NCI-H1092 (cell line): ENCODE measurements around the gene MAPK12.

Experiments used
- DNase-seq: peaks from one replicate; lab custom pipeline; 2025; lab: John Stamatoyannopoulos, UW

MAPK12 gene

GRCh38 chr22:50232481-50233151 lies 28.9 kb downstream of the MAPK12 start:
- DNase-seq = no peak

DNA sequence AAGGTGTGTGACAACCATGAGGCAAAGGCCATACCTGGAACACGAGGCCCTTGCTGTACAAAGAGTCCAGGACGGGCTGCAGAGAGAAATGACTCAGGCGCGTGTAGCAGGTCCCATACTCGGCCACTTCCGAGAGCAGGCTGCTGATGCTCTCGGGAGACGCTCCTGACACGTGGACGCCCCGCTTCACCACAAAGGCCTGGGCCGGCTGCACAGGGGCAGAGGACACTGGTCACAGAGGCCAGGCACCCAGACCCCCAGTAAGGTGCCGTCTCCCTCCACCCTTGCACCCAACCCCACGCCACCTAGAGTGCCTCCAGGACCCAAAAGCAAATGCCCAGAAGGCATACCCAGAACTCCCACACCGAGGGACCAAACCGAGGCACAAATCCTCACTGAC lies 32.1 kb downstream of the MAPK12 start:
- DNase-seq = no peak

GRCh38 chr22:50228366-50228765 lies 33.1 kb downstream of the MAPK12 start:
- DNase-seq = no peak

- no peak for DNase-seq
These were observed 33.8 kb downstream of the MAPK12 start for GRCh38 chr22:50227579-50228215.

GRCh38 chr22:50226875-50227165 lies 34.7 kb downstream of the MAPK12 start:
- no peak for DNase-seq

DNA sequence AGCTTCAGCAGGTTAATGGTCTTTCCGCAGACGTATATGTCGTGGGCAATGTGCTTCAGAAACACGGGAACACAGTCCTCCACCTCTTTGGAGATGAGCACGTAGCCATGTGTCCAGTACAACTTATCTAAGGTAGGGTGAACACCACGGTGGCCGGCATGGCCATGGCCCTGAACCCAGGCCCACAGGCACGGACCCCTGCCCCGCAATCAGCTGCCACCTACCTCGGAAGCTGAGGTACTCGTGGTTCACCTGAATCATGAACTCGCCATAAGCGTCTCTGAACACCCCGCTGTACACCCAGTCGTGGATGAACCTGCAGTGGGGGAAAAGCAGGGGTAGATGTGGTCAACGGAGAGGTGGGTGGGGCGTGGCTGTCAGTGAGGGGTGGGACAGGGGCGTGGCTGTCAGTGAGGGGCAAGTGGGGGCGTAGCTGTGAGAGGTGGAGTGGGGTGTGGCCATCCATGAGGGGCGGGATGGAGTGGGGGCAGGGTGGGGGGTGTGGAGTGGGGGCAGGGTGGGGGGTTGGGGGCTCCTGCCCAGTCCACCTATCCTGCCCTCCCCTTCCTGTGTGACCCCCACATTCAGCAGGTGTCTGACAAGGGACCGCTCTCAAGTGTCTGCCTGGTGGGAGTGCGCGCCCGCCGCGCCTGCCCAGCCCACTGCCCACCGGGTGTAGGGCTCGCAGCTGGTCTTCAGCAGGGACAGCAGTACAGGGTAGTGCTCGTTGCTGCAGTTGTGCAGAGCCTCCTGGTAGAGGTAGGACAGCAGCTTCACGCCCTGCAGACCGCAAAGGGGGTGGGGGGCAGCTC lies 35.2 kb downstream of the MAPK12 start:
- DNase-seq = no peak

DNA sequence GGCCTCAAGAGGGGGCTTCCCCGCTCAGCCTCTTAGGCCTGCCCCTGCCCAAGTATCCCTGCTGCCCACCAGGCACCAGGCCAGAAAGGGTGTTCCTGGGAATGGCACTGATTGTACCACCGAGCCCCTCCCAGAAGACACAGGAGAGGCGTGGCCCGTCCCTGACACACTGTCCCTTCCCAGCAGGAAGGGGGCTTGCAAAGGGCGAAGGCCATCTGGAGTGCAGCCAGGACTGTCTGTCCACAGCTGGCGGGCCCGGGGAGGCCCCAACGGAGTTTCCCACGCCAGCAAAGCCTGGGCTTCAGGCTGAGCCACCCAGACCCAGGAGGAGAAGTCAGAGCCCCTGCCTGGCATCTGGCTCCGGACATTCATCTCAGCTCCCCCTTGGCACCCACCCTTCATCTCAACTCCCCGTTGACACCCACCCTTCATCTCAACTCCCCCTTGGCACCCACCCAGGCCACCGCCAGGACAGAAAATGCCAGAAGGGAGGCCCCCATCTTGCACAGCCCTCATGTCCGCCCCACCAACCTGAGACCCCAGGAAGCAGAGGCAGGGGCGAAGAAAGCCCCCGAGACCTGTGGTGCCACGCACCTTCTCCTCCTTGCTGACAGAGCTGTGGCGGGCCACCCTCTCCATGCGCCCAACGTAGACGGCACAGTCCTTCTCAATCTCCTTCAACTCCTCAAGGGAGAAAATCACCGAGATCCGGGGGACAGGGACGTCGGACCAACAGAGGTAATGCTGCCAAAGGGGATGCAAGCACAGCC lies 36.1 kb downstream of the MAPK12 start:
- DNase-seq = no peak

- DNase-seq = no peak
These were observed 37.4 kb downstream of the MAPK12 start for GRCh38 chr22:50224071-50224470.

DNA sequence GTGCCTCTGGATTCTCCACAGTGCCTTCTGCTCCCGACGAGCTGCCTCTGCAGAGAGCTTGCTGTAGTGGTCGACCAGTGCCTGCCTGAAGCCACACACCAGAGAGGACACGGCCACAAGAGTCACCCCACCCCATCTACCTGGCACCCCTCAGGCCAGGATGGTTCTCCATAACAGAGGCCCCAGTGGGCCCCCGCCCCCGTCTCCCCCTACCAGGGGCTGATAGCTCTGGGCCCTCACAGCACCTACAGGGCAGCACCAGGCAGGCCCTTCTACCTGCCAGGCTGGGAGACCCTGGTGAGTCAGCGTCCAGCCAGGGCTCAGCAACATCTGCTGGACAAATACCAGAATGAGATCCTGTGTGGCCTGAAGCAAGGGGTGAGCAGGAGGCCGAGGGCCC lies 39.0 kb downstream of the MAPK12 start:
- DNase-seq = no peak

- no peak for DNase-seq
These were observed 39.8 kb downstream of the MAPK12 start for GRCh38 chr22:50221410-50222300.

GRCh38 chr22:50220603-50221409 lies 40.7 kb downstream of the MAPK12 start:
- DNase-seq = no peak

DNA sequence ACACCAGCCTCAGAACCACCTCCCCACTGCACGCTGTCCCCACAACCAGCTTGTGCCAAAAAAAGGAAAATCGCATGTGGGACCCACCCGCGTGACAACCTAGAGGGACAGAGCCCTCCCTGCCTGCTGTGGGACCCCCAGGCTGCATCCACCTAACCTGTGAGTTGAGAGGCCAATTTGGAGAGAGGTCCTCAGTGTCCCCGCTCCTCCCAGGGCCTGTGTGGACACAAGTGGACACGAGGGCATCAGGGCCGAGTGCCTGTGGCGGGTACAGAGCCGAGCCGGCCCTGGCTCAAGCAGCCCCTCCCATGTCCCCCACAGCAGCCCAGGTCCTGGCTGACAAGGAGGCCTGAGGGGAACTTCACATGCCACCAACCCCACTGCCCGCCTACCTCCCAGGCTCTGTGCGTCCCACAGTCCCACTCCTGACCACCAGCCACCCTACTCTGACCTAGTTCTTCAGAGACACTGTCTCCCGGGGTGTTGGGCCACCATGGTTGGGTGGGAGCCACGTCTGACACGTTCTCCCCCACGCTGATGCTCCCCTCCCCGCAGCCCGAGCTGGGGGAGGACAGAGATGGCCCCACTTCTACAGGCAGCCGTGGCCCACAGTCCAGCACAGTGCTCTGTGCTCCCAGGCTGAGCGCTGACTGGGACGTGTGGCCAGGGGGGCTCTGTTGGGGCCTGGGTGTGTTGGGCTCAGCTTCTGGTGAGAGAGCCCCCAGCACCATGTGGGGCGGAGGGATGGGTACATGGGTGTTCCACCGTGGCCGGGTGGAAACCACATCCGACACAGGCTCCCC lies 41.5 kb downstream of the MAPK12 start:
- no peak for DNase-seq

DNA sequence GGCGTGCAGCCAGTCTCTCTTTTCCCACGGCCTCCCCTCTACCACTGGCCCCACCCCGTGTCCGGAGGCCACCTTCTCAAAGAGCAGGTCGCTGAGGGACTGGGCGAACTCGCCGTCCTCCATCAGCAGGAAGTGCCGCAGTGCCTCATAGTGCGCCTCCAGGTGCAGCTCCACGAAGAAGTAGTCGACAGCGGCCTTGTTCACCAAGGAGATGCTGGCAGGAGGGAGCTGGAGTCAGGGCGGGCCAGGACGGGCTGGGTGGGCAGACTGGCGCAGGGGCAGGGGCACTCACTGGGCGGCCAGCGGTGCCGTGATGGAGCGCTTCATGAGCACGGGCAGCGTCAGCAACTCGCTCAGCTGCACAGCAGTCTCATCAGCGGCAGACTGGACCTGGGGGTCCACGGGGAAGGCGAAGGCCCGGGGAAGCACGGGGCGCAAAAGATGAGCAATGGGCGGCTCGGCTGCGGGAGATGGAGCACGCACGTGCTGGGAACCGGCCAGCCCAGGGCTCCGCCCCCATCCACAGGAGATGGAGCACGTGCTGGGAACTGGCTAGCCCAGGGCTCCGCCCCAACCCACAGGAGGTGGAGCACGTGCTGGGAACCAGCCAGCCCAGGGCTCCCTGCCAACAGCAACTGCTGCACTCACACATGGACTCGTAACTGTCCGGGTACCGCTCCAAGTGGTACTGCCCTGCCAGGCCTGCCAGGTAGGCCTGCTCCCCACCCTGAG lies 42.3 kb downstream of the MAPK12 start:
- DNase-seq = peak; percentile 19

GRCh38 chr22:50218153-50218995 lies 43.1 kb downstream of the MAPK12 start:
- no peak for DNase-seq

DNA sequence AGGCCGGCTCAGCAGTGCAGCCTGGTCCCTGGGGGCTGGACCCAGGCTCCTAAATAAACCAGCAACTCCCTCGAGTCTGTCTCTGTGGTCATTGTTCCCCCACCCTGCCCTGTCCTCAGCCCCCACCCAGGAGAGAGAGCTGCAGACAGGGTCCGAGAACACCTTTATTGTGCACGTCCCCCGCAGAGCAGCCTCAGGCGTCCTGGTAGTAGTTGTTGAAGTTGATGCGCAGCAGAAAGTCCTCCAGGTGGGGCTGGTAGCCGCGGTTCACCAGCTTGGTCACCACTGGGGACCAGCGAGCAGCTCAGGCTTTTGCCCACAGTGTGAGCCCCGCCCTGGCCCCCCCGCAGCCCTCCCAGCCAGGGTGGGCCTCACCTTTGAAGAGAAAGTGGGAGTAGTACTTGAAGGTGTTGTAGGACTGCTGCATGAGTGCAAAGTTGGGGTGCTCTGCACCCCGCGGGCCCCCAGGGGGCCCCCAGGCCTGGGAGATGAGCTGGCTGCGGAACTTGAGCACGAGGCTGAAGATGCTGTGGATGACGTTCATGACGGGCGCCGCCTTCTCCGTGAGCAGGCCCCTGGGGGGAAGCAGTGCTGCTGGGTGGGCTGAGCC lies 43.8 kb downstream of the MAPK12 start:
- no peak for DNase-seq

GRCh38 chr22:50216684-50217520 lies 44.6 kb downstream of the MAPK12 start:
- no peak for DNase-seq
